GM12864 (cell line): ENCODE measurements around the gene GSTP1.
A peak's percentile ranks its signal among the peaks of the same experiment; 100 is the strongest.

ENCODE experiments used
- DNase-seq: peaks from one replicate; pipeline ENCODE4 v3.0.0-alpha.2; 2011; ENCODE audit warnings: low read depth
- H3K4me3 ChIP-seq: 2 replicates; pipeline ENCODE4 v1.5.1; 2011; ENCODE audit warnings: mild to moderate bottlenecking, low read depth, low read length, control low read depth
- CTCF ChIP-seq: IDR thresholded peaks from 2 replicates; pipeline ENCODE4 v1.5.1; 2011; ENCODE audit warnings: low read depth, mild to moderate bottlenecking, moderate library complexity, low read length, control low read depth, inconsistent platforms; ENCODE audit errors: missing control alignments

Gene GSTP1

GRCh38 chr11:67606492-67607295, 23.1 kb downstream of the GSTP1 start, which contains the start of gene NDUFV1:
TSS of gene NDUFV1 (plus strand) at chr11:67606936. CDS start at chr11:67607005, 69 bp downstream.
- peak within 1 kb of the TSS; percentile 94 for H3K4me3 ChIP-seq
- DNase-seq = peak; percentile 77

GRCh38 chr11:67607507-67607906, 23.9 kb downstream of the GSTP1 start:
- no peak for DNase-seq
- TF ChIP-seq CTCF = no peak
- peak overlapping the region; percentile 94 for H3K4me3 ChIP-seq

More at GRCh38 chr11:67606492-67607295, 23.1 kb downstream of the GSTP1 start, which contains the start of gene NDUFV1:
- peak; percentile 71 for TF ChIP-seq CTCF

GRCh38 chr11:67608486-67608885, 24.9 kb downstream of the GSTP1 start:
- no peak for DNase-seq
- TF ChIP-seq CTCF = no peak
- H3K4me3 ChIP-seq = no peak overlapping the region

- no peak for TF ChIP-seq CTCF
- DNase-seq = no peak
- H3K4me3 ChIP-seq = no peak overlapping the region
Observed at GRCh38 chr11:67609316-67609715, 25.7 kb downstream of the GSTP1 start.

- no peak overlapping the region for H3K4me3 ChIP-seq
- DNase-seq = no peak
- TF ChIP-seq CTCF = no peak
Observed at GRCh38 chr11:67610302-67610868, 26.8 kb downstream of the GSTP1 start.

- no peak for TF ChIP-seq CTCF
- DNase-seq = no peak
- no peak overlapping the region for H3K4me3 ChIP-seq
Observed at GRCh38 chr11:67611165-67611564, 27.6 kb downstream of the GSTP1 start.
